ENCODE measurements around the gene ANKRD33B.

Gene ANKRD33B

GRCh38 chr5:10669983-10670382 lies 106.1 kb downstream of the ANKRD33B start:
- TF ChIP-seq CTCF (conservative IDR thresholded peaks at IDR 0.05; ENCODE audit: control insufficient read depth, insufficient read depth, low read depth, low read length) = no peak
- DNase-seq (ENCODE audit: low read depth) = no peak
- H3K4me3 ChIP-seq (ENCODE audit: control insufficient read depth, low read depth, low read length) = no peak overlapping the region

- no peak for DNase-seq (ENCODE audit: low read depth)
- TF ChIP-seq CTCF (conservative IDR thresholded peaks at IDR 0.05; ENCODE audit: control insufficient read depth, insufficient read depth, low read depth, low read length) = no peak
- no peak overlapping the region for H3K4me3 ChIP-seq (ENCODE audit: control insufficient read depth, low read depth, low read length)
These were observed 107.5 kb downstream of the ANKRD33B start for GRCh38 chr5:10671041-10672008.

- no peak for DNase-seq (ENCODE audit: low read depth)
- TF ChIP-seq CTCF (conservative IDR thresholded peaks at IDR 0.05; ENCODE audit: control insufficient read depth, insufficient read depth, low read depth, low read length) = no peak
- H3K4me3 ChIP-seq (ENCODE audit: control insufficient read depth, low read depth, low read length) = no peak overlapping the region
These were observed 108.5 kb downstream of the ANKRD33B start for GRCh38 chr5:10672146-10673016.

GRCh38 chr5:10673017-10673389 lies 109.1 kb downstream of the ANKRD33B start:
- TF ChIP-seq CTCF (conservative IDR thresholded peaks at IDR 0.05; ENCODE audit: control insufficient read depth, insufficient read depth, low read depth, low read length) = no peak
- H3K4me3 ChIP-seq (ENCODE audit: control insufficient read depth, low read depth, low read length) = no peak overlapping the region
- no peak for DNase-seq (ENCODE audit: low read depth)

- H3K4me3 ChIP-seq (ENCODE audit: control insufficient read depth, low read depth, low read length) = no peak overlapping the region
- no peak for DNase-seq (ENCODE audit: low read depth)
- TF ChIP-seq CTCF (conservative IDR thresholded peaks at IDR 0.05; ENCODE audit: control insufficient read depth, insufficient read depth, low read depth, low read length) = no peak
These were observed 109.5 kb downstream of the ANKRD33B start for GRCh38 chr5:10673407-10673806.

GRCh38 chr5:10674096-10674495 lies 110.2 kb downstream of the ANKRD33B start:
- DNase-seq (ENCODE audit: low read depth) = no peak
- TF ChIP-seq CTCF (conservative IDR thresholded peaks at IDR 0.05; ENCODE audit: control insufficient read depth, insufficient read depth, low read depth, low read length) = no peak
- no peak overlapping the region for H3K4me3 ChIP-seq (ENCODE audit: control insufficient read depth, low read depth, low read length)

Measured in fibroblast of mammary gland (primary cell).